Measurements from ENCODE around the gene SLC25A44.

DNA sequence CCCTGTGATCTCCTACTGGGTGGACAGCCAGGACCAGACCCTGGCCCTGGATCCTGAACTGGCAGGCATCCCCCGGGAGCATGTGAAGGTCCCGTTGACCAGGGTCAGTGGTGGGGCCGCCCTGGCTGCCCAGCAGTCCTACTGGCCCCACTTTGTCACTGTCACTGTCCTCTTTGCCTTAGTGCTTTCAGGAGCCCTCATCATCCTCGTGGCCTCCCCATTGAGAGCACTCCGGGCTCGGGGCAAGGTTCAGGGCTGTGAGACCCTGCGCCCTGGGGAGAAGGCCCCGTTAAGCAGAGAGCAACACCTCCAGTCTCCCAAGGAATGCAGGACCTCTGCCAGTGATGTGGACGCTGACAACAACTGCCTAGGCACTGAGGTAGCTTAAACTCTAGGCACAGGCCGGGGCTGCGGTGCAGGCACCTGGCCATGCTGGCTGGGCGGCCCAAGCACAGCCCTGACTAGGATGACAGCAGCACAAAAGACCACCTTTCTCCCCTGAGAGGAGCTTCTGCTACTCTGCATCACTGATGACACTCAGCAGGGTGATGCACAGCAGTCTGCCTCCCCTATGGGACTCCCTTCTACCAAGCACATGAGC is 17.2 kb upstream of the SLC25A44 start:
- no peak for TF ChIP-seq ZNF274 (IDR thresholded peaks at IDR 0.05; ENCODE audit: low read depth, low read length)
- no peak for TF ChIP-seq SUZ12 (IDR thresholded peaks at IDR 0.05; ENCODE audit: extremely low read depth, insufficient read depth, insufficient read length)
- TF ChIP-seq YY1 (IDR thresholded peaks at IDR 0.05; ENCODE audit: insufficient read depth, insufficient read length), result no peak
